ENCODE data around the gene PALM3.
"Not testable (repeated sequence)": the region's sequence is repeated elsewhere in the genome, so short reads cannot be mapped to it uniquely, and the experiment has no call there.

PALM3 gene

GRCh38 chr19:14027856-14028450 lies 33.9 kb downstream of the PALM3 start, which contains the start of gene RLN3:
TSS of gene RLN3 (plus strand) at chr19:14028148. CDS start at chr19:14028205, 57 bp downstream.
- no peak for DNase-seq

DNA sequence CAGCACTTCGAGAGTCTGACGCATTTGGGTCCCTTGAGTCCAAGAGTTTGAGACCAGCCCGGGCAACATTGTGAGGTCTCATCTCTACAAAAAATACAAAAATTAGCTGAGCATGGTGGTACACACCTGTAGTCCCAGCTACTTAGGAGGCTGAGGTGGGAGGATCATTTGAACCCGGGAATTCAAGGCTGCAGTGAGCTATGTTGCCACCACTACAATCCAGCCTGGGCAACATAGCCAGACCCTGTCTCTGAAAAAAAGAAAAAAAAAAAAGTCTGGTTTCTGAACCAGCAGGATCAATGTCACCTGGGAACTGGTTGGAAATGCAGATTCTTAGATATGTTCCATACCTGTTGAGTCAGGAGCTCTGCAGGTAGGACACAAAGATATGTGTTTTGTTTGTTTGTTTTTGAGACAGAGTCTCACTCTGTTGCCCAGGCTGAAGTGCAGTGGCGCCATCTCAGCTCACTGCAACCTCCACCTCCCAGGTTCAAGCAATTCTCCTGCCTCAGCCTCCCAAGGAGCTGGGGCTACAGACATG lies 35.2 kb downstream of the PALM3 start:
- not testable (repeated sequence) for DNase-seq

DNA sequence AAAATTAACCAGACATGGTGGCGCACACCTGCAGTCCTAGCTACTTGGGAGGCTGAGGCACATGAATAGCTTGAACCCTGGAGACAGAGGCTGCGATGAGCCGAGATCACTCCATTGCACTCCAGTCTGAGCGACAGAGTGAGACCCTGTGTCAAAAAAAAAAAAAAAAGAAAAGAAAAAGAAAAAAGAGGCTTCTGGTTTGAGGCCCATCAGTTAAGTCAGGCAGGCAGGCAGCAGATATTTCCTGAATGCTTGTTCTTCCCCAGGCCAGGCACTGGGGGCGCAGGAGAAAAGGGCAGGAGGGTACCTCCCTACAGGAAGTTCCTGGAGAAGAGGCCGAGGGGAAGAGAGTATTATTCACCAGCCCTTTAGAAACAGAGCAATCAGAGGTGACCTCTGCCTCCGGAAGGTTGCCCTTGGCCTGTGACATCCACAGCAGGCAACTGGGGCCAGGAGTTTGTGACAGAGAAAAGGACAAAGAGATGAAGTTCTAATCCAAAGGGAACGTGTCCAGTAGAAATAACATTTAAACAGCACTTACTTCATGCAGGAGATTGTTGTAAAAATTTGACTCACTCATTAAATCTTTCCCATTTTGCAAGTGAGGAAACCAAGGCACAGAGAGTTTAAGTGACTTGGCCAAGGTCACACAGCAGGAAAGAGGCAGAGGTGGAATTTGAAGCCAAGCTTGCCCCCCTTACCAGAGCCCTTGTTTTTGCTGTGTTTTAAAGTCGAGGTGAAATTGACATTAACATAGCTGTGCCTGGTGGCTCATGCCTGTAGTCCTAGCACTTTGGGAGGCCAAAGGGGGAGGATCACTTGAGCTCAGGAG lies 38.3 kb downstream of the PALM3 start:
- peak; percentile 18 for DNase-seq

- DNase-seq = no peak
Measured at GRCh38 chr19:14022469-14022868, 39.4 kb downstream of the PALM3 start.

GRCh38 chr19:14021474-14021873 lies 40.4 kb downstream of the PALM3 start:
- no peak for DNase-seq

DNA sequence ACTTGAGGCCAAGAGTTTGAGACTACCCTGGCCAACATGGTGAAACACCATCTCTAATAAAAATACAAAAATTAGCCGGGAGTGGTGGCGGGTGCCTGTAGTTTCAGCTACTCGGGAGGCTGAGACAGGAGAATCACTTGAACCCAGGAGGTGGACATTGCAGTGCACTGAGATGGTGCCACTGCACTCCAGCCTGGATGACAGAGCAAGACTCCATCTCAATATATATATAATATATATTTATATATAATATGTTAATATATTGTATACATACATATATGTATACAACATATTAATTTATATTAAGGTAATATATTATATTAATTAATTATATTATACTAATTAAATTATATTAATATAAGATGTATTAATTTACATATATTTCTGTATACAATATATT lies 42.1 kb downstream of the PALM3 start:
- DNase-seq = not testable (repeated sequence)

- no peak for DNase-seq
Measured at GRCh38 chr19:14019100-14019499, 42.8 kb downstream of the PALM3 start.

DNA sequence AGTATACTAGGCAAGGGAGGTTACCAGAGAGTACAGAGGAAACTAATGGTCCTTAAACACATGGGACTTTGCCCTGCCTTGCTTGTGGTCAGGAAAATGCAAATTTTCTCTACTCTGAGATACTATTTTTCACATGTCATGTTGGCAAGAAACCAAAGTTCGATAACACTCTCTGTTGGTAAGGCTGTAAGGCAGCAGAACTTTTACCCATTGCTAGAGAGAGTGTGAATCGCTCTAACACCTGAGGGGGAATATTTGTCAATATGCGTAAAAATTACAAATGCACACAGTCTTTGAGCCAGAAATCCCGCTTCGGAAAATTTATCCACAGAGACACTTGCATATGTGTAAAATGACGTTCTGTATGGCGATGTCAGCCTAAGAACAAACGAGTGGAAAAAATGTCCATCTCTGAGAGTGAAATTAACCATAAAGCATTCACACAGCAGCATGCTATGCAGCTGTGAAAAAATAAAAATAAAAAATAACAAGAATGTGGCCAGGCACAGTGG lies 46.3 kb downstream of the PALM3 start:
- no peak for DNase-seq

- DNase-seq = no peak
Measured at GRCh38 chr19:14012378-14012915, 49.4 kb downstream of the PALM3 start.

- DNase-seq = no peak
Measured at GRCh38 chr19:14006766-14007562, 54.9 kb downstream of the PALM3 start.

DNA sequence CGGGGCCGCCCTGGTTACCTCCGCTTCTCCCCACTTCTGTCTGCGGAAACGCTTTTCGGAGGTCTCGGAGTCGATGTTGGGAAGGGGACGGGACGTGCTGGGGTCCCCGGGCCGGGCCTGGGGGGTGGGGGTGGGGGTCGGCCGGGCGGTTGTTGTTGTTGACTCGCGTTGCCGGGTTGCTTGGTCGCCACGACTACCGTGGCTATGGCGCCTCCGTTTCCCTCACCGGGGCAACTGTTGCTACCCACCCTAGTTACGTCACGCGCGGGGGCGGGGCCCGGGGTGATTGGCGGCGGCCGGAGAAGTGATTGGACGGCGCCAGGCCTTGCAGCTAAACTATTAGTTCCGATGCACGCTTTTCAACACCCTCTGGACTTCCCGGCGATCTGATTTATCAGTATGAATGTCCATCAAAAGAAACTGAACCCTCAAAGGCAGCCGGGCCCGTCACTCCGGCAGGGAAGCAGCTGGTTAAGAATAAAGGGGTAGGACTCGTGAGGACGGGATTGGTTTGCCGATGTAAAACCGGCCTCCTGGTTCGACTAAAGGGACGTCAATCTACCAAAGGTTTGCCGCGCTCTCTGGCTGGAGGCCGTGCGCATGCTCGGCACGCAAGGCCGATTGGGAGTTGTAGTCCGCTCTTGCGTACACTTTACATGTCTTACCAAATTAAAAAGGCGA lies 55.7 kb downstream of the PALM3 start, which contains the start of gene RFX1:
RFX1 (minus strand) TSS at position 236 of the 681 bp plus-strand sequence. CDS start 12,477 bp downstream, outside the sequence.
- DNase-seq = peak; percentile 100

DNA sequence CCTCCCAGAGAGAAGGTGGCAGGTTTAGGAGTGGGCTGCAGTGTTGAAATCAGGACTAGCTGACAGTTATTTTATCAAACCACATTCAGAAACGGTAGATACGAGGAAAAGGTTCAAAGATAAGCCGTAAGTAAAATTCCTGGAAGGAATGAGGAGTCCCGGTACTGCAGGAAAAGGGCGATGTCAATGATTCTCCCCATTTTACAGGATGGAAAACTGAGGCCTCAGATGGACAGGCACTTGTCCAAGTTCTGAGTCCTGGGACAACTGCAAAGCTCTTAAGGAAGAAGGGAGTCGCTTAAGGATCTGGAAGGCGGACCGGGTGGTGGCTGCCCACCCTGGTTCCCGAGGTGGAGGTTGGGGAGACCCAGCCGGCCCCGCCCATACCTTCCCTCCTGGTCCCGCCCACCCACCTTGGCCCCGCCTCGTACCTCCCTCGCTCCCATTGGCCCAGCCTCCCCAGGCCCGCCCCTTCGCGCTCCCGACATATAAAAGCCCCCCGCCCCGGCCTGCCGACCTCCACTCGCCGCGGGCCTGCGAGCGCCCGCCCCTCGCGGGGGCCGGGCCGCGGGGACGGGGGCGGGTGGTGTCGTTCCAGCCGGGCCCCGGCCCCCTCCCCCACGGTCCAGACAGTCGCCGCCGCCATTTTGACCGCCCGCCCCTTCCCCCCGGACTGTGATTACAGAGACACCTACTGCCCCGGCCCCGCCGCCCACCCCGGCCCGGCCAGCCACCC lies 56.4 kb downstream of the PALM3 start:
- peak; percentile 18 for DNase-seq

DNA sequence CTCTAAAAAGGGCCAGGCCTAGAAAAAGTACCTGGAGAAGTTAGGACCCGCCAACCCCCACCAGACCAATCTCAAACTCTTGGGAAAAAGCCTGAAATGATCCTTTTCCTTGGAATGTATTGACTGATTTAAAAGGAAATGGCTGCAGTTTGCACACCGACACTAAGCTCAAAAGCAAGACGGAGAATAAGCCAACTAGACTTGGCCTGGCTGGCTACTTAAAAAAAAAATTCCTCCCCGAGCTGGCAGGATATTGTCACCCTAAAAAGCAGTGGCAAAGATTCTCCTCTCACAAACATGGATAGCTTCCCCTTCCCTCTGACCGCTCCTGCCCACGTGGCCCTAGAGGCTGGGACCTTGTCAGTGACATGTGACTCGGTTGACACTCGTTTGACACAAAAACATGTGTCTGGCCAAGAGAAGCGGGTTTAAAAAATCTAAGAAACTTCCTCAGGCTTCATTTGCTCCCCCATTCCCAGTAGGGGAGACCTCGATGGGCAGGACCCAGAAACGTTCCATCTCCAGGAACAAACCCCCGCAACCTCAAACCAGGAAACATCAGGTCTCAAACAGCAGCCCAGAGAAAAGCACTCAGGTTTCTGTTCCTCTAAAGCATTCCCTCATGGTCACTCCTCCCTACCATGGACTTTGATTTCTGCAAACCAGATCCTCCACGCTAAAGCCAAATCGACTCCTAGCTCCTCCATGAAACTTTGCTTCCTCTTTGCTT lies 57.1 kb downstream of the PALM3 start:
- DNase-seq = no peak
